ENCODE results near the gene DLX4.

DNA sequence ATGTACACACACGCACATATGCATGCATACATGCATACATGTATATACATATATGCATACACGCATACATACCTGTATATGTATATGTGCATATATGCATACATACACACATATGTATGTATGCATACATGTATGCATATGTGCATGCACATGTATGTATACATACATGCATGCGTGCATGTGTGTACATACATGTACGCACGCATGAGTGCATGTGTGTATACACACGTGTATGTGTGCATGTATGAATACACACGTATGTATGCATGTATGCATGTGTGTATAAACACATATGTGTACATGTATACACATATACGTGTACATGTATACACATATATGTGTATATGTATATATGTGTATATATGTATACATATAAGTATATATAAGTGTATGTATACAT, 54.5 kb downstream of the DLX4 start:
- TF ChIP-seq EZH2 (IDR thresholded peaks at IDR 0.05; ENCODE audit: insufficient read depth, poor library complexity, severe bottlenecking) (no peak), EZH2phosphoT487 (IDR thresholded peaks at IDR 0.05; ENCODE audit: insufficient read depth, low read depth) (no peak)
